ENCODE results near the gene GSK3A.
A peak's percentile ranks its signal among the peaks of the same experiment; 100 is the strongest.

GSK3A gene

GRCh38 chr19:42199440-42200115 is 42.8 kb downstream of the GSK3A start:
- DNase-seq (ENCODE audit: low spot score): peak; percentile 82

GRCh38 chr19:42198676-42199439 is 43.5 kb downstream of the GSK3A start:
- no peak for DNase-seq (ENCODE audit: low spot score)

GRCh38 chr19:42197375-42197817 is 45.0 kb downstream of the GSK3A start:
- no peak for DNase-seq (ENCODE audit: low spot score)

GRCh38 chr19:42196011-42197001 is 46.1 kb downstream of the GSK3A start:
- DNase-seq (ENCODE audit: low spot score): no peak

GRCh38 chr19:42193706-42194105 is 48.7 kb downstream of the GSK3A start:
- DNase-seq (ENCODE audit: low spot score): no peak

GRCh38 chr19:42193294-42193693 is 49.1 kb downstream of the GSK3A start:
- no peak for DNase-seq (ENCODE audit: low spot score)

GRCh38 chr19:42191855-42192254 is 50.5 kb downstream of the GSK3A start:
- DNase-seq (ENCODE audit: low spot score): peak; percentile 49

GRCh38 chr19:42191330-42191729 is 51.1 kb downstream of the GSK3A start:
- no peak for DNase-seq (ENCODE audit: low spot score)

- no peak for DNase-seq (ENCODE audit: low spot score)
Measured at GRCh38 chr19:42189133-42189532, 53.3 kb downstream of the GSK3A start.

- no peak for DNase-seq (ENCODE audit: low spot score)
Measured at GRCh38 chr19:42188665-42189064, 53.7 kb downstream of the GSK3A start.

- no peak for DNase-seq (ENCODE audit: low spot score)
Measured at GRCh38 chr19:42185277-42185676, 57.1 kb downstream of the GSK3A start.

GRCh38 chr19:42184401-42184861 is 58.0 kb downstream of the GSK3A start:
- DNase-seq (ENCODE audit: low spot score): peak; percentile 86

Data from hematopoietic multipotent progenitor cell treated with erythropoietin and hydrocortisone succinate and interleukin-3 and kit ligand, for 17 days (in vitro differentiated cells).